SJCRH30 (cell line): ENCODE measurements around the gene KRT76. TPM values are rescaled to one million over a fixed set of nuclear protein-coding genes. Genes with fewer than 3 reads are reported as not detected.

Source experiments
- total RNA-seq: library from RNA; depleted of rRNA; stranded (reverse); fragments of >200 nt; shearing (Covaris generic); gene quantifications from 2 replicates; pipeline ENCODE4 v1.2.3, GENCODE V29; 2014; rRNA removed

KRT76 gene
- total RNA-seq, 1 experiment from 2014 or later = not detected

Other genes with a start within 250 kb of the KRT76 start
- not detected in 2 replicates for gene KRT71, start 224.2 kb downstream of the KRT76 start, total RNA-seq
- not detected in 2 replicates for gene KRT74, start 203.5 kb downstream of the KRT76 start, total RNA-seq
- not detected in 2 replicates for gene KRT72, start 175.9 kb downstream of the KRT76 start, total RNA-seq
- gene KRT73, start 158.8 kb downstream of the KRT76 start, total RNA-seq = not detected in 2 replicates
- gene KRT2, start 125.1 kb downstream of the KRT76 start, total RNA-seq = not detected in 2 replicates
- not detected in 2 replicates for gene KRT1, start 96.9 kb downstream of the KRT76 start, total RNA-seq
- not detected in 2 replicates for gene KRT77, start 73.8 kb downstream of the KRT76 start, total RNA-seq
- not detected in 2 replicates for gene KRT3, start 18.8 kb upstream of the KRT76 start, total RNA-seq
- gene KRT4, start 36.8 kb upstream of the KRT76 start, total RNA-seq = not detected in 2 replicates
- gene KRT79, start 57.0 kb upstream of the KRT76 start, total RNA-seq = not detected in 2 replicates
- gene KRT78, start 71.6 kb upstream of the KRT76 start, total RNA-seq = not detected in 2 replicates
- gene KRT8, start 127.7 kb upstream of the KRT76 start, total RNA-seq = 1.7 and 2.4 TPM in 2 replicates
- gene KRT18, start 171.8 kb upstream of the KRT76 start, total RNA-seq = 7.4 and 9.6 TPM in 2 replicates
- gene EIF4B, start 229.1 kb upstream of the KRT76 start, total RNA-seq = 505 and 541 TPM in 2 replicates